Left forelimb (tissue), 1 donor: Measurements from ENCODE around the gene GAREM1.

ENCODE experiments used
- DNase-seq: peaks from one replicate; pipeline ENCODE4 v3.0.0-alpha.2; 2018; ENCODE audit warnings: low spot score

The GAREM1 gene

DNA sequence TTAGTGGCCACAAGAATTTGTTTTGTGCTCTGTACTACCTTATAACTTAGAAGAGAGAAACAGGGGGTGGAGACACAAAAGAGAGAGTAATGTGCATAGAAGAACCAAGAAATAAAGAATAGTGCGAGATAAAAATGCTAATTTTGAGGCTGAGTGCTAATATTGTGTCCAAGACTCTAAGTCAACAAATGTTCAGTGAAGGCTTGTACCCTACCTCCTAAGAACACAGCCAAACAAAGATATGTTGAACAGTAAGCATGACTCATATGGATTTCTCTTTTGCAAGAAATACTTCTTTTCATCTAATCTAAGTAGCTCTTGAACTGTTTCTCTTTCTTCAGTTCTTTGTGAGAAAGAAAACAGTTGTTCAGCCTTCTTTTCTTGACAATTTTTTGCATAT lies 45.2 kb downstream of the GAREM1 start:
- no peak for DNase-seq

DNA sequence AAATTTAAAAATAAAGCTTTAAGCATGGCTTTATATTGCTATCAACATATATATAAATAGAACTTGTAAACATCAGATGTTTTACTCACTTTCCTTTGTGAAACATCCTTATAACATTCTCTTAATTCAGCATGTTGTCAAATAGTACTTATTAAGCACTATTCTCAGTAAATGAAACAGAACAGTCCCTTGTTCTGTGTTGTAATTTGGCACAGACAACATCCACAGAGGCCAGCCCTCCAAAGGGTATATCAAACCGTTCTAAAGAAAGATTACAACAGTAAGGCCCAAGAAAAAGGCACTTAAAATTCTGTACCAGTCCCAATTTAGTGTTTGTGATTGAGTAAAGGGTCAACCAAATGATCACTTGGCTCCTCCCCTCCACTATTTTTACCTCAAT lies 46.0 kb downstream of the GAREM1 start:
- no peak for DNase-seq

DNA sequence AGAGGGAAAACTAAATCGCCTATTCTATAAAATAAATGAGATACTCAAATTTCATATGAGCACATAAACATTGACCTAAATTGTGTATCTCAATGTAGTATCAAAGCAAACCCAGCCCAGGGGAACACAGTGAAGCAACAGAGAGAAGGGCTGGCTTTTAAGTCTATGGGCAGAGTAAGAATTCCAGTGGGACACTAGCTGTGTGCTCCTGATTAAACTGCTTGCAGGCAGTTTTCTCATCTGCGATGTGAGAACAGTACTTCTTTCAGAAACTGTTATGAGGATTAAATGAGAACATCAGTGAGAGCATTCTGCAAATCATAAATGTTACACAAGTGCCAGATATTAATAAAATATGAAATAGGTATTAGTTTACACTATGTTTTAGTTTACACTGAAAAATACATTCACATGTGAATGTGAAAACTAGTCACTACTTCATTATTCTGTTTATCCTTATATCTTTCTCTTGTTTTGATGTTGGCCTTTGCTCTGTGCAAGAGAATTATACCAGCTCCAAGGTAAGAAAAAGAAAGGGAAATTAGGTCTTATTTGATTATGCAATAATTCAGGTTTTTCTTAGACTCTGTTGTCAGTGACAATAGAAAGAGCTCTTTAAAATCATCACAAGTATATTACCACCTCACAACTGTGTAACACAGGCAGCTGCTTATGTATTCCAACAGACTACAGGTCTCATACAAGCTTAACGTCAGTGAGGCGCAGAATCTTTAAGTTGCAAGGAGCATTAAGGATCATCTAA lies 47.5 kb downstream of the GAREM1 start:
- DNase-seq, result no peak

DNA sequence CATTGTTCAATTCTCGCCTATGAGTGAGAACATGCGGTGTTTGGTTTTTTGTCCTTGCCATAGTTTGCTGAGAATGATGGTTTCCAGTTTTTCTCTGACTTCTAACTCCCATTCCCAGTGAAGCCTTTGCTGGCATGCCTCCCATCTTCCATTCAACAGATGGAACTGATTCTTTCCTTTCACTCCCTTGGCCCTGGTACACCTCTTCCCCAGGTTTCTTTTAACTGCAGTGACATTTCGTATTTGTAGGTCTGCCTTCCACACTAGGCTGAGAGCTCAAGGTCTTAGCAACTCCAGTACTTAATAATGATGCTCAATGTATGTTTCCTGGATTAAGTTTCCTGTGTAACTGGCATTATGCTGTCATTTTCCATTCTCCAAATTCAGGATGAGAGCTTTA lies 48.5 kb downstream of the GAREM1 start:
- no peak for DNase-seq

DNA sequence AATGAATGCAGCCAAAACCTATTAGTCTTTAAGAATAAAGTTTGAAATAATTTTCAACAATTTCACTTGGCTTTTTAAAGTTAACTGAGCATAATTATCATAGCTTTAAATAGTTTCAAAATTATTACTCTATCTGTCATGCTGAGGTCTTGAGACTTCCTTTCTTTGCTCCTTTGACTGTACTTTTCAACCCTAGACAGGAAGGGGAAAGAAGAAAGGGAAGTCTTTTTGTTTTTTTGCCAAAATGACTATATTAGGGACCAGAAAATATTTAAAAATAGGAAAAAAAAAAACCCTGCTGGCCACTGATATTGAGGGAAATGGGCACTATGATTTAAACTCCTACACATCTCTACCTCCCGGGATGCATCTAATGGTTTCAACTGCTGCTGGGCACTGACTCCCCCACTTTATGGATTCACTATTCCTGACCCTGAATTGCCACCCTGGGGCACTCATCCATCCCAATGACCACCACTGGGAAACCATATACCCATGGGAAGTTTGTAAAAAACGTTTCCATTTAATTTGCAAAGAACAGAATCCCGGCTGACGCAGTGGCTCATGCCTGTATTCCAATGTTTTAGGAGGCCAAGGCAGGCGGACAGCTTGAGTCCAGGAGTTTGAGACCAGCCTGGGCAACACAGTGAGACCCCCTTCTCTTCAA lies 50.5 kb downstream of the GAREM1 start:
- DNase-seq, result no peak

DNA sequence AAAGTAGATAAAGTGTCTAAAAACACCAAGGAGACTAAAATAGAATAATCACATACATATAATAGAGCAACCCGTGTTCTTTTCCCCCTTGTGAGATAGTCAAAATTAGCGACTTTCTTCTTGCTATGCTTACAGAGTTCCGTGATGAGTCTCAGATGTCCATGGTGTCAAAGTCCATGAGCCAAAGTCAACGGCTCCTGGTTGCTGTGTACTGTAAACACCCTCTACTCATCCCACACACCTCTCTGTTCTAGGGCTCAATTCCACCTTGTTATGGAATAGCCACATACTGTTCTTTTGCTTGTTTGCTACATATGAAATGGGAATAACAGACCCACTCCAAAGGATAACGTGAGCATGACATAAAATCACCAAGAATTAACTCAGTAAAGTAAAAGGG lies 52.5 kb downstream of the GAREM1 start:
- DNase-seq, result no peak

DNA sequence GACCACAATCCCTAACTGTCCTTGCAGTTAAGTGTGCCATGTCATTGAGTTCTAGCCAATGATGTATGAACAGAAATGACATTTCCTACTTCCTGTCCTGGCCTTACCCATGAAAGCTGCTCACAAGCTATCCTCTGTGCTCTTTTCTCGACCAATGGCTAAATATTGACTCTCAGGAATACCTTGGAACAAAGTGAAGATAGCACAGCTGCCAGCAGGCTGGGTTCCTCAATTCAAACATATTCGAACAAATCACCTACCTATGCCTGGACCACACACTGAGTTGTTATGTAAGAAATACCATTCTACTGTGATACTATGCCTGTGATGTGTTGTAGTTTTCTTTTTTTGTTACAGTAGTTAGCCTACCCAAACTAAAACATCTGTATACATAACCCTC lies 65.1 kb downstream of the GAREM1 start:
- DNase-seq, result no peak

- DNase-seq, result no peak
Observed at GRCh38 chr18:32401621-32402020, 69.1 kb downstream of the GAREM1 start.

DNA sequence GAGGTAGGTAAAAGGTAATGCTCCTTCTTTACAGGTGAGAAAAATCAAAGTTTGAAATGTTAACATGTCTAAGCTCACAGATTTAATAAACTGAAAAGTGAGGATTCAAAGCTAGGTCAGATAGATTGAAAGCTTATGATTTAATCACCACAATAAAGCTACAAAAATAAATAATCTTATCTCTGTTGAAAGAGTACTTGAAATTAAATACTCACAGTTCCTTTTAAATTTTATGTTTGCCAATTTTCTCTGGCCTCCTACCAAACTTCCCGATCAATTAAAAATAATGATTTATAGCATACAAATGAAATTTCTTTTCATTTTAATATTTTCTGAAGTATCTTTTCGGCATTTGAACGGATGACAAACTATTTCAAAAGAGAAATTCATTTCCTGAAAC lies 77.3 kb downstream of the GAREM1 start:
- DNase-seq, result no peak

GRCh38 chr18:32391126-32391525 lies 79.6 kb downstream of the GAREM1 start:
- DNase-seq, result no peak

DNA sequence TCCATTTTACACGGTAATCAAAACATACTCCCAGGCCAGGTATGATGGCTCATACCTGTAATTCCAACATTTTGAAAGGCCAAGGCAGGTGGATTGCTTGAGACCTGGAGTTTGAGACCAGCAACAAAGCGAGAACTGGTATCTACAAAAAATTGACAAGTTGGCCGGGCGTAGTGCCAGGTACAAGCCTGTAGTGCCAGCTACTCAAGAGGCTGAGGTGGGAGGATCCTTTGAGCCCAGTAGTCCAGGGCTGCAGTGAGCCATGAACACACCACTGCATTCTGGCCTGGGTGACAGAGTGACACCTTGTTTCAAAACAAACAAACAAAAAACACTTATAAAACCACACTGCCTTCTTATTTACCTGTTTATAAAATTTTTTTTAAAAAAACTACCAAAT lies 80.8 kb downstream of the GAREM1 start:
- DNase-seq, result no peak

DNA sequence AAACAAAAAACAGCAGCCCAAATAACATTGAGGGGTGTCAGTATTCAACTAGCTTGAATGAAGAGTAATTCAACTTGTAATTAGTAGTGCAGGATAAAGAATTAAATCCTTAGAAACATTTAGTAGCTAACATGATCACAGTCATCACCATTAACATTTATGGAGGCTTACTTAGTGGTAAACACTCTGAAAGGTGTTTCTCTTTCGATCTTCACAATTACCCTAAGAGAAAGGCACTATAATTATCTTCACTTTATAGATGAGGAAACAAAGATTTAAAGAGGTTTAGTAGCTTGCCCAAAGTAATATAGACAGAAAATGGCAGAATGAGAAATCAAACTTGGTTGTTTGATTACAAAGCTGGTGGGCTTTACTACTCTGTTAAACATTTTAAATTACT lies 81.5 kb downstream of the GAREM1 start:
- no peak for DNase-seq

DNA sequence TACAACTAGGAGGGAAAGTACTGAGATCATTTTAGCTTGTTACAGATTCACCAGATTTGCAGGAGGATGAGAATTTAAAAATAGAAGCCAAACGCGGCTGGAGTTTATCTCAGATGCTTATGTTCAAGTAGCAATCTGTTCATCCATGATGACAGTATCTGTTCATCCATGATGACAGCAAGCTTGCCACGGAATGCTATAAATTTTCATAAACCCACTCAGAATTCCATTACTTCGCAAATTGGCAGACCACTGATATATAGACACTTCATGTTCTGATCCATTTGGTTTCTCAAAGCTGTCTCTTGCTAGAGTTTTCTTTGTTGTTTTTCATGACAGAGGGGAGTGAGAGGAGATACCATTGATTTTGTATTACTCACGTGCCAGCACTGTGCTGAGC lies 84.2 kb downstream of the GAREM1 start:
- DNase-seq, result no peak

GRCh38 chr18:32383050-32383819 lies 87.4 kb downstream of the GAREM1 start:
- no peak for DNase-seq

DNA sequence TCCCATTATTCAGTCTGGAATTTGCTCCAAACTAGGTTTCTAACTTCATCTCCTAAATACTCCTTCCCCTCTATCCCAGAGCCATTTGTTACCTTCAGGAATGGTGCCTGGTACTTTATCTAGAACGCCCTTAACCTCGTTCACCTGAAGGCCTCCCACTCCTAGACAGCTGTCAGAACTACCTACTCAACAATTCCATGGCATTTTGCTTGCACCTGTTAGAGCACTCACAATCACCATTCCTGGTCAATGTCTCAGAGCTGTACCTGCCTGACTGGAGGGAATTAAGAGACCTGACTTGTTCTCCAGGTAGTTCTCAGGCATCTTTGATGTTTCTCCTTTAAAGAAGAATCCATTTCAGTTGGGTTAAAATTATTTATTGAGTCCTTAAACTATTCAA lies 88.9 kb downstream of the GAREM1 start:
- no peak for DNase-seq

GRCh38 chr18:32380559-32380958 lies 90.1 kb downstream of the GAREM1 start:
- no peak for DNase-seq

DNA sequence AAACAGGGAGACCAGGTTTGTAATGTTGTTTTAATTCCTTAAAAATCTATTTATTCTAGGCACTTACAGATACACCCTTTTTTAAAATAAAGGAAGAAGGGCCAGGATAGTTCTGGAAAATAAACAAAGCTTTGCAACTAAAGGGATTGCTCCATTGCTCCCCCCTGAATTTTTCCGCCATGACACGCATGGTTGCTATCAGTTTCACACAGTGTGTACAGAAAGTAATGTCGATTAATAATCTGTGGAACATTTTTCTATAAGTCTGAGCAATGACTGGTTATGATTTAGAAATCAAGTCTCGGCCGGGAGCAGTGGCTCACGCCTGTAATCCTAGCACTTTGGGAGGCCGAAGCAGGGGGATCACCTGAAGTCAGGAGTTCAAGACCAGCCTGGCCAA lies 90.8 kb downstream of the GAREM1 start:
- DNase-seq, result no peak

- no peak for DNase-seq
Observed at GRCh38 chr18:32378705-32379104, 92.0 kb downstream of the GAREM1 start.

DNA sequence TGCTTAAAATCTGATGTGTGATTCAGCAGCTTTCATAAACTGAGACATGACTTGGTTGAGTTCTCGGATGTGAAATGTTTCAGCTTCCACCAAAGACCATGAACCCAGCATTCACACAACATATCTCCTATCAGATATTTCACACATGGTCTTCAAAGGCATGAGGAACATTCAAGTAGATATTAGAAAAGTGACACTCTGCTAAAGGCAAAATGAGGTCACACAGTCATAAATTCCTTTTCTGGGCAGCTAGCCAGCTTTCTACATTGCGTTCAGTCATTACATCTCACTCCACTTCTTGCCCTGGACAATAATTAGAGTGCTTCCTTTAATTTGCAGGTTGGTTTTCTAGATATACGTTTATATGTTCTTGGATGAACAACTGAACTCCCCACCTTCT lies 96.7 kb downstream of the GAREM1 start:
- no peak for DNase-seq

- no peak for DNase-seq
Observed at GRCh38 chr18:32373505-32373904, 97.2 kb downstream of the GAREM1 start.

DNA sequence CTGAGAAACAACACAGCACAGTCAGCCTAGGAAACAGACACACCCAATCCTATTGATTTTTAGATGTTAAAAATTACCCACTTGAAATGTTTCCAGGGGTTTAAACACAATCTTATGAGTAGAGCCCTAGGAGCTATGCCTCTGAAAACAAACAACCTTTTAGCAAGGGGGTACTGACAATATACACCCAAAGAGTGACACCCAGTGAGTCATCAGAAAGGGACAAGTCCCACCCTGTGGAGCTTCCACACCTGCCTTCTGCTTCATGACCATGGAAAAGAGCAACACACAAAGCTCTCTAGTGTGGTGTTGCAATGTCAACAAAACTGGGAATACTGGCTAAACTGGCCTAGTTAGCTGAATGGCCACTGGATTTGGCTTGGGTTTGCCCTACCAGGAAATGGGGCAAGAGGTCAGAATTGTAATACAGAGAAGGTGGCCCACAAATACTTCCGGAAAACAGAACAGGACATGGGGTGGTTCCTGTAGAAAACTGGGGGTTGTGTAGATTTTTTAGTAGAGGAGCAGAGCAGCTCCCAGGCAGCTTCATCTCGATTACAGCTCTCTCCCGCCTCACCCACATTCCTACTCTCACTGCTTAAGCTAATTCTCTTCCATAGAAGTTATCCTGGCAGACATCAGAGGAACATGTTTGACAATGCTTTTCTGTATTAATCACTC lies 98.2 kb downstream of the GAREM1 start:
- DNase-seq, result no peak

DNA sequence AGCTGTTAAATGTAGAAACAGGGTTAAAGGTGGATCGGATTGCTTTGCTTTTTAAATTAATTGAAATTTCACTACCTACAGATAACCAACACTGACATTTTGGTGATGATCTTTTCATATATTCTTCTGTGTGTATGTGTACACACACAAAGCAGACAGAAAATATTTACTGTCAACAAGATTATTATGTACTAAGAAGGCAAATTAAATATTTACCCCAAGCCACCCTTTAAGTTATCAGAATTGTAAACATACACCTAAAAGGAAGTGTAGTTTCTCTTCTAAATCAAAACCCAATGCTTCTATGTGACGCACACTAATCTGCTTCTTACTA lies 98.7 kb downstream of the GAREM1 start:
- DNase-seq, result no peak

- DNase-seq, result no peak
Observed at GRCh38 chr18:32371384-32371783, 99.3 kb downstream of the GAREM1 start.
